Measurements from ENCODE around the gene HSPA1B.
"Not testable (repeated sequence)": the region's sequence is repeated elsewhere in the genome, so short reads cannot be mapped to it uniquely, and the experiment has no call there.

DNA sequence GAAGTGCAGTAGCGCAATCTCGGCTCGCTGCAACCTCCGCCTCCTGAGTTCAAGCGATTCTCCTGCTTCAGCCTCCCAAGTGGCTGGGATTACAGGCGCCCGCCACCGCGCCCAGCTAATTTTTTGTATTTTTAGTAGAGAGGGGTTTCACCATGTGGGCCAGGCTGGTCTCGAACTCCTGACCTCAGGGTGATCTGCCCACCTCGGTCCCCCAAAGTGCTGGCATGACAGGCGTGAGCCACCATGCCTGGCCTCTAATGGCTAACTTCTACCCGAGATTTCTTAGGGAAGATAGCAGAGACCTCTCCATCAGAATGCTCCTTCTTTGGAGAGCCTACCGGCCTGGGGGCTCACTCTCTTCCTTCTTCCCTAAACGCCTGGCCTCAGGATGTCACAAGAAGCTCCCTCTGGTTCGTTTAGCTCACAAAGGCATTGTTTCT is 36.6 kb downstream of the HSPA1B start:
- TF ChIP-seq TARDBP (IDR thresholded peaks at IDR 0.05); LEF1 (IDR thresholded peaks at IDR 0.05; ENCODE audit: borderline replicate concordance); ARNT (IDR thresholded peaks at IDR 0.05); SP1 (IDR thresholded peaks at IDR 0.05); ZNF384 (IDR thresholded peaks at IDR 0.05); BHLHE40 (IDR thresholded peaks at IDR 0.05; ENCODE audit: borderline replicate concordance); SUZ12 (IDR thresholded peaks at IDR 0.05); FOXK2 (IDR thresholded peaks at IDR 0.05); L3MBTL2 (conservative IDR thresholded peaks at IDR 0.05); FOXM1 (IDR thresholded peaks at IDR 0.05; ENCODE audit: borderline replicate concordance); HDGF (IDR thresholded peaks at IDR 0.05; ENCODE audit: borderline replicate concordance); FOXA1 (IDR thresholded peaks at IDR 0.05); NFRKB (IDR thresholded peaks at IDR 0.05): not testable (repeated sequence)
- TF ChIP-seq, protein P1, sequence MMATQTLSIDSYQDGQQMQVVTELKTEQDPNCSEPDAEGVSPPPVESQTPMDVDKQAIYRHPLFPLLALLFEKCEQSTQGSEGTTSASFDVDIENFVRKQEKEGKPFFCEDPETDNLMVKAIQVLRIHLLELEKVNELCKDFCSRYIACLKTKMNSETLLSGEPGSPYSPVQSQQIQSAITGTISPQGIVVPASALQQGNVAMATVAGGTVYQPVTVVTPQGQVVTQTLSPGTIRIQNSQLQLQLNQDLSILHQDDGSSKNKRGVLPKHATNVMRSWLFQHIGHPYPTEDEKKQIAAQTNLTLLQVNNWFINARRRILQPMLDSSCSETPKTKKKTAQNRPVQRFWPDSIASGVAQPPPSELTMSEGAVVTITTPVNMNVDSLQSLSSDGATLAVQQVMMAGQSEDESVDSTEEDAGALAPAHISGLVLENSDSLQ (IDR thresholded peaks at IDR 0.05) = not testable (repeated sequence)
